Stimulated activated CD4-positive, alpha-beta T cell treated with anti-CD3 and anti-CD28 coated beads, Interleukin-2, amount 100 ng/mL, for 48 hours (primary cell): ENCODE data around the gene SDK1.

Experiments used
- DNase-seq, 2 donors: peaks; one replicate each; pipeline ENCODE4 v3.0.0-alpha.2; 2020

Gene SDK1

GRCh38 chr7:4028221-4028620 is 727.2 kb downstream of the SDK1 start:
- DNase-seq: no peak

- no peak for DNase-seq
These were observed 728.9 kb downstream of the SDK1 start for GRCh38 chr7:4029941-4030340.

GRCh38 chr7:4030346-4030950 is 729.4 kb downstream of the SDK1 start:
- DNase-seq: no peak

DNA sequence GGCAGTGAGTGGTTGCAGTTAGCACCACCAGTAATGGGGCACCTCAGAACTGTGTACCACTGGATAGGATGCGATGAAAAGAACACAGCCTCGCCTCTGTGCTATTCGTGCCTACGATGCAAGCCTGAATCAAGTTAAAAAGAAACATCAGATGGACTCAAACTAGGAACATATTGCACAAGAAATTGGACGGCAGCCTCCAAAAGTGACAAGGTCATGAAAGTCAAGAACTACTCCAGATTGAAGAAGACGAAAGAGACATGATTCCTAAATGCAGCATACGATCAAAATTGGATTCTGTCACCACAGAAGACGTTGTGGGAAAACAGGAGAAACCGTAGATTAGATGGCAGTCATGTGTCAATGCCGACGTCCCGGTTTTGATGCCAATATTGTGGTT is 732.9 kb downstream of the SDK1 start:
- no peak for DNase-seq

DNA sequence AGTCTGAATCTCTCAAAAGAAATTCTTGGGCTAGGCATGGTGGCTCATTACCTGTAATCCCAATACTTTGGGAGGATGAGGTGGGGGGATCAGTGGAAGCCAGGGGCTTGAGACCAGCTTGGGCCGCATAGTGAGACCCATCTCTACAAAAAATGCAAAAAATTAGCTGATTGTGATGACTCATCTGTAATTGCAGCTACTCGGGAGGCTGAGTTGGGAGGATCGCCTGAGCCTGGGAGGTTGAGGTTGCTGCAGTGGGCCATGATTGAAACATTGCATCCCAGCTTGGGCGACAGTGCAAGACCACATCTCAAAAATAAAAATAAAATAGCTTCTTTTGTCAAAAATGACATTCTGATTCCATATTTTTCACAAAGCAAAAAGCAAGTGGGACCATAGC is 736.3 kb downstream of the SDK1 start:
- DNase-seq: no peak

DNA sequence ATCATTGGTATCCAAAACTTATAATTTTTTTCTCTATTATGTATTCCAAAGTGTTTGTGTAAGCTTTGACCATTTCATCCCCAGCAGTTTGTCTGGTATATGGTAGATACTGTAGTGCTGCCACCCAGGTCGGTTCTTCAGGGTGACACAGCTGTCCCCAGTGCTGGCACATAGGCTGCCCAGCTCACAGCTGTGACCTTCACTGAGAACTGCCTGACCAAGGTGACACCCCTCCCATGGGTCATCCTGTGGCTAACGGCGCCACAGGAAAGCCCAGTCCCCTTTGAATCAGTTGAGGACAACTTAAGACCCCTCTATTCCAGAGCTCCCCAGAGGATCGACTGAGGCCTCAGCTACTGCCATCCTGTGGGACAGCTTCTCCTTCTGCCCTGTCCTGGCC is 736.8 kb downstream of the SDK1 start:
- DNase-seq: no peak

DNA sequence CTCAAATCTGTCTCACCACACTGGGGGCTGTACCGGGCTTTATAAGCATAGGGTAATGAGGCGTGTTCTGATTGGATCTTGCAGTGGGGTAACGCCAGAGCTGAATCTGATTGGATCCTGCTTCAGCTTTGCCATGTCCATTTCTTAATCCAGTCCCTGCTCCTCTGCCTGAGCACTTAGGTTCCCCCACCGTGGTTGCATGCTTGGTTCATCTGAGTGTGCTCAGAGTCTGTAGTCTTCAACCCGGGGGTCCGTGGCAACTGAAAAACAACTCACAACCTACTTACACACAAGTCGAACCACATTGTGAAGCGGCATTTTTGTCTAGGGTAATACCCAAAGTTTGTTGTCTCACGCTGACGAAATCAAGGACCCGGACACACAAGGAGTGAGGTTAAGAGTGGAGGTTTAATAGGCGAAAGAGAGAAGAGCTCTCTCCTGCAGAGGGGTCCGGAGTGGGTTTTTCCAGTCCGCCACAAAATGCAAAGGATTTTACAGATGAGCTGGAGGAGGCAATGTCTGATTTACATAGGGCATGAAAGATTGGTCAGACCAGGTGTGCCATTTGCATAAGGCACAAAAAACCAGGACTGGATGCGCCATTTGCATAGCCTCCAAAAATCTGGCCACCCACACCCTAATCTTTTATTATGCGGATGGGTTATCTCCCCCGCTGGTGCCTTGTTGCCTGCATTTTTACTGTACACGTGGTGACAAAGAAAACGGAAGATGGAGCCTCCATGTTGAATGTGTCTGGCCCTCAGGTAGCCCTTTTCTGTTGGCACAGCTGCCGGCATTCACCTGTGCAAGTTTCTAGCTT is 739.3 kb downstream of the SDK1 start:
- DNase-seq: no peak

DNA sequence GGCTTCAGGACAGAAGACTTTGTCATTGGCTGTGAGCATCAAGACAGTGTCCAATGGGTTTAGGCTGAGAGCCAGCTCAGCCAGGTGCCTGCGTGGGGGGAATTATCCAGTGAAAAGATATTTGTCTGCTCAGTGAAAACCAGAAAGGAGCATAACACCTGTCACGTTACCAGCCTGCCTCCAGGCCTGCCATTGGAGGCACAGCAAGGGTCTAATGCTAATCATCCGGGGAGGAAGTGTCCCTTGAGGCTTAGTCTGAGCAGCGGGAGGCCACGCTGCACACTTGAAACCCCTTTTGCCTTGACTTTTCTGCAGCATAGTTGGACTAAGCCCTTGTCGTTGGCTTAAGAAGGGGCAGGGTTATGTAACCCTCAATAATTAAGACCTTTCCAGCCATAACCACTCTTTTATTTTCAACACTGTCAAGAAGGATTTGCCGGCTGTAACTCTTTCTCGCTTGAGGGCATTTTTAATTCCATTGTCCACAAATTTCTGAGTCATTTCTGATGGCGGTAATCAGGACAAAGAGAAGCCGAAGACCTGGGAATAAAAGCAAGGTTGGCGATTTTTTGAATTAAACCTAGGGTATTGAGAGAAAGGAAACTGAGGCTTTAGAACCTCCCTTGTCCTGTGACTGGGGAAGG is 741.5 kb downstream of the SDK1 start:
- no peak for DNase-seq

DNA sequence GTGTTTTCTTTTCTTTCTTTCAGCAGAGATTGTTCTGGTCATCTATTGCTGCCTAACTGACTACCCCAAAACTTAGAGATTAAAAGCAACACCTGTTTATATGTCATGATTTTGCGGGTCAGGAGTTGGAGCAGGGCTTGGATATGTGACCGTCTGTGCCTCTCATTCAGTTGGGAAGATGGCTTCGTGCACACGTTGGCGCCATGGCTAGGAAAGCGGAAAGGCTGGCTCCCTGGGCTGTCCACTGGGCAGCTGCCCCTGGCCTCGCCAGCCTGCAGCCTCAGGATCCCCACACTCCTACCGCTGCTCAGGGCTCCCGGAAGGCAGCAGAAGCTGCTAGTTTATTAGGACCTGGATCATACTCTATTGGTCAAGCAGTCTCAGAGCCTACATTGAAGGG is 742.9 kb downstream of the SDK1 start:
- DNase-seq: no peak

DNA sequence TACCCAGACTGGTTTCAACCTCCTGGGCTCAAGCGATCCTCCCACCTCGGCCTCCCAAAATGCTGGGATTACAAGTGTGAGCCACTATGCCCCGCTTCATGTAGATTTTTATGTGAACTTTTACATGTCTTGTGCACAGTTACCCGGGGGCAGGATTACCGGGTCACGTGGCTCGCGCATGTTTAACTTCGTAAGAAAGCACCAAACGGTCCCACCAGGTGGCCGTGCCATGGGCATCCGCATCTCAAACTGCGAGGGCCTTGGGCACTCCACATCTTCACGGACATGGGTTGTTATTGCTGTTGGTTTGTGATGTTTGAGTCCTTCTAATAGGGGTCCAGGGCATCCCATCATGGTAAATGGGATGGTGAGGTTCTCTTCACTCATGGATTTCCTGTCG is 744.4 kb downstream of the SDK1 start:
- DNase-seq: no peak

DNA sequence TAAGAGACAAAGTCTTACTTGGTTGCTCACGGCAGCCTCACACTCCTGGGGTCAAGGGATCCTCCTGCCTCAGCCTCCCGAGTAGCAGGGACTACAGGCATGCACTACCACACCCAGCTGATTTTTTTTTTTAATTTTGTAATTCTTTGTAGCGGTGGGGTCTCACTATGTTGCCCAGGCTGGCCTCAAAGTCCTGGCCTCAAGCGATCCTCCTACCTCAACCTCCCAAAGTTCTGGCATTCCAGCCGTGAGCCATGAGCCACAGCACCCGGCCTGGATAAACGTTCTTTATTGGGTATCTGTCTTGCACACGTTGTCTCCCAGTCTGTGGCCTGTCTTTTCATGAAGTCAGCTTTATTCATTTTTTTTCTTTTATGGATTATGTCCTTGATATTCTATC is 744.9 kb downstream of the SDK1 start:
- no peak for DNase-seq

- DNase-seq: no peak
These were observed 747.3 kb downstream of the SDK1 start for GRCh38 chr7:4048336-4048735.

DNA sequence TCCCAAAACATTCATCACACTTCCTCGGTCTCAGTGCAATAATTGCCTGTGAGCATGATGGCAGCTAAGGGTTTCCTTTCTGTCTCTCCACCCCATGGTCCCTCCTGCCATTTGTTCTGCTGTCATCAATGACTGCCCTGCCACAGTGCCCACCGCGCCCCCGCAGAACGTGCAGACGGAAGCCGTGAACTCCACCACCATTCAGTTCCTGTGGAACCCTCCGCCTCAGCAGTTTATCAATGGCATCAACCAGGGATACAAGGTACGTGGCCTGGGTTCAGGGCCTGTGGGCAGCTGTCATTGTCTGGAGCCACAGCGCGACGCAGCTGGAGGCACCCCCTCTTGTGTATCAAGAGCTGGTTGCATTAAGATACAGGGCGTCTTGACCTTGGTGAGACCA is 748.1 kb downstream of the SDK1 start:
- DNase-seq: no peak

DNA sequence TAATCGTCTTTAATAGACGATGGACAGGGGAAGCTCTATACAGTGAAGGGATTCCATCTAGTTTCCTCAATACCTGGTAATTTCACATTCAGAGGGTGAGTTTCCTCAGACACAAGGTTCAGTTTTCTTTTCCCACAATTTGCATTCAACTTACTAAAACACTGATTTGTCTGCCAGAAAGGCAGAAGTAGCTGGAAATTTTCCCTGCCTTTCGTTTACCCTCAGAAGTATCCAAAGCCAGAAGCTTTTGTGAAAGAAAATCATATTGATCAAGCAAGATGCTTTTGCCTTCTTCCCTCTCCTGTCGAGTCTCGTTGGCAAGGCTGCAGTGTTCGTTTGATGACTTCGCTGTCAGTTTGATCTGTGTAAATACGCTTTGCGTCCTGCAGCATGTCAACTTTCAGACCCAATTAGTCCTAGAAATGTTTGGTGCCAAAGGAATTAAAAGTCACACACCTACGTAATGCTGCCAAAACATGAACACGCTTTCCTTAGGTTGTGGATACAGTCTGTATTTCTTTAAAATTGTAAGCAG is 749.1 kb downstream of the SDK1 start:
- DNase-seq: no peak

GRCh38 chr7:4051696-4052095 is 750.6 kb downstream of the SDK1 start:
- DNase-seq: no peak

- DNase-seq: no peak
These were observed 751.1 kb downstream of the SDK1 start for GRCh38 chr7:4052130-4052529.

DNA sequence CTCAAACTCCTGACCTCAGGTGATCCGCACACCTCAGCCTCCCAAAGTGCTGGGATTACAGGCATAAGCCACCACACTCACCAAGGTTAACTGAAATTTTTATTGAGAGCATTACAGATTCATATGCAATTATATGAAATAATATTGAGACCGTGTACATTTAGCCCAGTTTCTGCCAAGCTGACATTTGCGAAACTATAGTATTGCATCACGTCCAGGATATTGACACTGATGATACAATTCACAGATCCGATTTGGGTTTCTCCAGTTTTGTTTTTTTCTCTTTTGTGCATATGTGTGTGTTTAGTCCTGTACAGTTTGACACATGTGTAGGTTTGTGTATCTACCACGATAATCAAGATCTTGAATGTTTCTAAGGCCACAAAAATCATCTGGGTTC is 753.1 kb downstream of the SDK1 start:
- DNase-seq: no peak

- no peak for DNase-seq
These were observed 755.7 kb downstream of the SDK1 start for GRCh38 chr7:4056552-4057288.

DNA sequence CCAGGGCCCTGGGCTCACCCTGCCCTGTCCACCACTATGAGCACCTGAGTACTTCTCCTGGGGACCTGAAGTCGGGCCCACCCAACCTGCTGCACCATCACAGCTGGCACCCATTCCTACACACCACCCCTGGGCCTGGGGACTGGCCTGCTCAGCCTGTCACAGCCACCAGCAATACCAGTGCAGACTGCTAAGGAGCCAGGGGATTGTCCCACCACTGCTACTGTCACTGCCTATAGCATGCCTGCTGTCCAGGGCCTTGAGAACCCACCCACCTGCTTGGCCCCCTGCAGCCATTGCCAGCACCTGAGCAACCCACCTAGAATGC is 756.2 kb downstream of the SDK1 start:
- no peak for DNase-seq

- DNase-seq: no peak
These were observed 757.1 kb downstream of the SDK1 start for GRCh38 chr7:4058158-4058557.

GRCh38 chr7:4065190-4065589 is 764.1 kb downstream of the SDK1 start:
- DNase-seq: no peak

- DNase-seq: no peak
These were observed 765.2 kb downstream of the SDK1 start for GRCh38 chr7:4066206-4066605.
